HFF-Myc (cell line): ENCODE results near the gene VPS33B.

Source experiments
- DNase-seq: peaks from one replicate; pipeline ENCODE4 v3.0.0-alpha.2; 2011; ENCODE audit warnings: low read depth; ENCODE audit errors: extremely low read depth
- H3K4me3 ChIP-seq: replicated peaks from 2 replicates; pipeline ENCODE4 v1.5.1; 2011; ENCODE audit warnings: low read depth, mild to moderate bottlenecking, control low read depth, low read length
- CTCF ChIP-seq: IDR thresholded peaks from 2 replicates; pipeline ENCODE4 v1.5.1; 2012; ENCODE audit warnings: mild to moderate bottlenecking, low read depth, low read length, control low read depth; ENCODE audit errors: missing control alignments

VPS33B gene

GRCh38 chr15:91065505-91065904, 43.1 kb upstream of the VPS33B start:
- no peak for TF ChIP-seq CTCF
- H3K4me3 ChIP-seq: no peak overlapping the region
- DNase-seq: no peak

- no peak for TF ChIP-seq CTCF
- DNase-seq: no peak
- H3K4me3 ChIP-seq: no peak overlapping the region
Measured at GRCh38 chr15:91061997-91062396, 39.6 kb upstream of the VPS33B start.

GRCh38 chr15:91061230-91061629, 38.8 kb upstream of the VPS33B start:
- H3K4me3 ChIP-seq: no peak overlapping the region
- DNase-seq: no peak
- TF ChIP-seq CTCF: no peak

- H3K4me3 ChIP-seq: no peak overlapping the region
- DNase-seq: peak; percentile 20
- peak; percentile 80 for TF ChIP-seq CTCF
Measured at GRCh38 chr15:91055548-91056331, 33.3 kb upstream of the VPS33B start.

GRCh38 chr15:91054816-91055215, 32.4 kb upstream of the VPS33B start:
- no peak for DNase-seq
- H3K4me3 ChIP-seq: no peak overlapping the region
- no peak for TF ChIP-seq CTCF

GRCh38 chr15:91051248-91051647, 28.9 kb upstream of the VPS33B start:
- no peak overlapping the region for H3K4me3 ChIP-seq
- no peak for TF ChIP-seq CTCF
- no peak for DNase-seq

- no peak for DNase-seq
- TF ChIP-seq CTCF: no peak
- no peak overlapping the region for H3K4me3 ChIP-seq
Measured at GRCh38 chr15:91050128-91050455, 27.7 kb upstream of the VPS33B start.
